Suprapubic skin (tissue), 4 donors: ENCODE results near the gene IL1RAP.

Experiments
- CTCF ChIP-seq, 2 donors: fragments of 200-600 bp in 1 of 2; fragments of 450-650 bp in 1 of 2; sonication (generic) in 1 of 2; IDR thresholded peaks; one replicate each; pipeline ENCODE4 v1.5.1; 2016 to 2019; ENCODE audit warnings: antibody characterized with exemption in 2 of 2, mild to moderate bottlenecking in 1 of 2, moderate library complexity in 1 of 2
- EP300 ChIP-seq: sonication (generic); formaldehyde crosslinking; IDR thresholded peaks from one replicate; pipeline ENCODE4 v1.6.1; 2017; ENCODE audit warnings: antibody characterized with exemption
- POLR2A ChIP-seq, 2 donors: fragments of 450-650 bp; IDR thresholded peaks; one replicate each; pipeline ENCODE4 v1.6.1; 2017; ENCODE audit warnings: antibody characterized with exemption in 2 of 2, mild to moderate bottlenecking in 2 of 2, moderate library complexity in 2 of 2
- POLR2AphosphoS5 ChIP-seq, 3 donors: sonication (generic); formaldehyde crosslinking; IDR thresholded peaks; one replicate each; pipeline ENCODE4 v1.6.1; 2017; ENCODE audit warnings: antibody characterized with exemption in 3 of 3

GRCh38 chr3:190686011-190686410 lies 172.1 kb downstream of the IL1RAP start:
- TF ChIP-seq EP300, result no peak
- no peak for TF ChIP-seq CTCF (IDR thresholded peaks at IDR 0.05)
- no peak for TF ChIP-seq POLR2AphosphoS5 (IDR thresholded peaks at IDR 0.05)
- no peak for TF ChIP-seq POLR2A (IDR thresholded peaks at IDR 0.05)
